IPS-15b (cell line): ENCODE data around the gene NALCN.

Experiments used
- H3K27me3 ChIP-seq: one replicate; pipeline ENCODE4 v1.6.1; 2013; ENCODE audit warnings: low read length; ENCODE audit not compliant: control insufficient read depth, insufficient read depth
- H3K36me3 ChIP-seq: one replicate; pipeline ENCODE4 v1.6.1; 2013; ENCODE audit warnings: low read length; ENCODE audit not compliant: control insufficient read depth, insufficient read depth
- H3K4me1 ChIP-seq: one replicate; pipeline ENCODE4 v1.6.1; 2013; ENCODE audit warnings: mild to moderate bottlenecking, low read length; ENCODE audit not compliant: control insufficient read depth, insufficient read depth
- H3K4me3 ChIP-seq: one replicate; pipeline ENCODE4 v1.5.1; 2013; ENCODE audit warnings: low read depth, low read length
- H3K9ac ChIP-seq: one replicate; pipeline ENCODE4 v1.6.1; 2013; ENCODE audit warnings: low read depth, mild to moderate bottlenecking, low read length
- H3K9me3 ChIP-seq: one replicate; pipeline ENCODE4 v1.6.1; 2013; ENCODE audit warnings: mild to moderate bottlenecking, low read length; ENCODE audit not compliant: control insufficient read depth, insufficient read depth

NALCN gene

DNA sequence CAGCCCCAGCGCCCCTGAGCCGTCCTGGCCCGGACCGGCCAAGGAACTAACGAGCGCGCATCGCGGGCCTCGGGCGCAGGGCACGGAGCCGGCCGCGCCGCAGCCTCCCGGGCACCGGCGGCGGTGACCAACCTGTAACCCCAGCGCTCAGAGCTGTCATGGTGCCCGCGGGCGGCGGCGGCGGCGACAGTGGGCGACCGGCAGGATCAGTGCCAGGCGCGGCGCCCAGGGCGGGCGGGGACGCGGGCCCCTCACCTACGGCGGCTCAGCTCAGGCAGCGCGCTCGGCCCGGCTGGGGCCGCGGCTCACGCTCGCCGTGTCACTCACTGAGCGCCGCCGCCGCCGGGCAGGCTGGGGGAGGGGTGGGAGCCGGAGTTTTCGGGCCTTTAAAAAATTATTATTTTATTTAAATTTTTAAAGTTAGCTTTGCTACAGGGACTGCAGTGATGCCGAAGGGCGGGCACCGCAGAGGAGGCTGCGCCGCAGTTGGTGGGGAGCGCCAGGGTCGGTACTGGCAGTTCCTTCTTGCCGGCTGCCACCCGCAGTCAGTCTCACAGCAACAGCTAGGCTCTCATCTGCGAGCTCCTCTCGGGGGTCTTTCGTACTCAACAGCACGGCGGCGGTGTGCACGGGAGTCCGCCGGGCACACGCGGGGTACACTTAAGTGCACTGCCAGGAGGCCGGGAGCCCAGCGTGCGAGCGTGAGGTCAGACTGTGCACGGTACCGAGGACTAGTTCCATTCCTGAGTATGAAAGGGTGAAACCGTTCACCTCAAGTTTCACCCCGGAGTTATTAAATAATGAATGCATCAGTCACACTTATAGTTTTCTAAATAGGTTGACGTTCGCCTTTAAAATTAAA, at the start of gene NALCN:
Gene NALCN (minus strand): TSS at position 328 of the 862 bp plus-strand sequence. CDS start 17,382 bp downstream, outside the sequence.
- Histone ChIP-seq H3K36me3 (no peaks in the 10 kb centered on the region), H3K4me1 (no peaks in the 10 kb centered on the region), H3K4me3 (peak within 1 kb of the TSS; percentile 59), H3K27me3 (peaks cover 27% of the 10 kb centered on the region), H3K9me3 (no peaks in the 10 kb centered on the region), H3K9ac (no peak within 1 kb of the TSS)

DNA sequence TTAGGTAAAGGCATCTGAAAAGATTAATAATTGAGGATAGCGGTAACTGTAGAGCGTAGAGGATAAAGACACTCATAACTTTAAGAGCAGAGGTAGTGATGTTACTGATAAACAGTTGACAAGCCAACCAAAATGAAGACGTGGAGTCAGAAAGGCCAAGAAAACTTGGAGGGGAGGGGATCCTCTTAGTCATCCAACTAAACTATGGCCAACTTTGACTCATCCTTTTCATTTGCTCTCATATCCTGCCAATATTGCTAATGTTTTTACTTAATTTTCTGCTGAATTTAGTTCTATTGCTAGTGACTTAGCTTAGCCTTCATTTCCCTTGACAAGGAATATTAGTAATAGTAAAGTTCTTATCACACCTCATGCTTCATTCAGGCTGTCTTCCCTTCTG, 49.6 kb upstream of the NALCN start:
- no peaks in the 10 kb centered on the region for H3K36me3 ChIP-seq
- H3K9me3 ChIP-seq: no peaks in the 10 kb centered on the region
- H3K4me3 ChIP-seq: no peak overlapping the region
- H3K27me3 ChIP-seq: no peaks in the 10 kb centered on the region
- no peaks in the 10 kb centered on the region for H3K4me1 ChIP-seq
- H3K9ac ChIP-seq: no peak overlapping the region

DNA sequence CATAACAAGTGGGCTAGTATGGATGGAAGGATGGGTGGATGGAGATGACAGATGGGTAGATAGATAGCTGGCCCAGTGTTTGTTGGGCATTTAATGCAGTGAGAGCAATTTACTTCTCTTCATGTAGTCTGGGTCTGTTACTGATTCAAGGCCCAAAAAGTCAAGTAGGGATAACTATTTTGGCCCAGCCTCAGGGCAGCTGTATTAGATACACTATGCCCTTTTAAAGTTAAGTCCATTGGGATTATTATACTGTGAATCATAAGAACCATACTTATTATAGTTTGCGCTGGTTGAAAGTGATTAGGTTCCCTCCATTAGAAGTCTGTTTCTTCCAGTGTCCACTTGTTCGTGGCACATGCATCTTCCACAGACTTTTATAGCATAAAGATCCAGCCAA, 40.9 kb upstream of the NALCN start:
- Histone ChIP-seq H3K9me3 (no peaks in the 10 kb centered on the region), H3K36me3 (no peaks in the 10 kb centered on the region), H3K27me3 (peaks cover 3% of the 10 kb centered on the region), H3K4me3 (no peak overlapping the region), H3K4me1 (no peaks in the 10 kb centered on the region), H3K9ac (no peak overlapping the region)

DNA sequence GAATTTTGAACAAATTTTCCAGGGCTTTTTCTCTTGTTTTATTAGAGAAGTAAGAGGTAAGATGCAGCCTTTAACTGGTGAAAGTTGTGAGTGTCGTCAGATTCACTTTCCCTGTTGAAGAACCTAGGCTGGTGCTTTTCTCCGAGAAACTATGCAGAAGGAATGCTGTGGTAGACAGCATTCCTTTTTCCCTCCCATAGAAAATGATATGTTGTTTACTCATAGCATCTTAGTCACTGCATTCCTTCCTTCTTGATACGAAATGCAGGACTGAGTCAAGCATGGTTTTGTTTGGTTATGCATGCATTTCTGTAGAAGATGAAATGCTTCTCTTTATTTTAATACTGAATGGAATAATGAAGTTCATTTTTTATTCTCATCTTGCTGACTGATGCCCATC, 39.6 kb upstream of the NALCN start:
- Histone ChIP-seq H3K36me3 (no peaks in the 10 kb centered on the region), H3K27me3 (peaks cover 3% of the 10 kb centered on the region), H3K9me3 (no peaks in the 10 kb centered on the region), H3K4me1 (peaks cover under 1% of the 10 kb centered on the region), H3K9ac (no peak overlapping the region), H3K4me3 (no peak overlapping the region)

DNA sequence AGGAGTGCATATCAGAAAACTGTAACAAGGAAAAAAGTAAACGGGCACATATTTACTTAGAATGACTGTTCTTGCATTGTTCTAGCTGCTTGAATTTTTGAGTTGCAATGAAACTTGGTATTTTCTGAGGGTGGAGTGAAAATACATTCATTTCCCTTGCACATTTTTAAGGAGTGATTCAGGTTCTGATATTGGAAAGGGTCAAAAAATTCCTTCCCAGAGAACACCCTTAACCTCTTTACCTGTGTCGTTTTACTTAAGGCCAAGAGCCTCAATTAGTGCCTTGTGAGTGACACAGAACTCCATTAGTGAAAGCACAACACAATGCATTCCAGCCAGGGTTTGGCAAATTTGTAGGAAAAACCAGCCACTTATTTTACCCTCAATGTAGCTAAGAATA, 38.5 kb upstream of the NALCN start:
- Histone ChIP-seq H3K9me3 (no peaks in the 10 kb centered on the region), H3K4me1 (peaks cover 11% of the 10 kb centered on the region), H3K36me3 (no peaks in the 10 kb centered on the region), H3K27me3 (peaks cover 3% of the 10 kb centered on the region), H3K4me3 (no peak overlapping the region), H3K9ac (no peak overlapping the region)

DNA sequence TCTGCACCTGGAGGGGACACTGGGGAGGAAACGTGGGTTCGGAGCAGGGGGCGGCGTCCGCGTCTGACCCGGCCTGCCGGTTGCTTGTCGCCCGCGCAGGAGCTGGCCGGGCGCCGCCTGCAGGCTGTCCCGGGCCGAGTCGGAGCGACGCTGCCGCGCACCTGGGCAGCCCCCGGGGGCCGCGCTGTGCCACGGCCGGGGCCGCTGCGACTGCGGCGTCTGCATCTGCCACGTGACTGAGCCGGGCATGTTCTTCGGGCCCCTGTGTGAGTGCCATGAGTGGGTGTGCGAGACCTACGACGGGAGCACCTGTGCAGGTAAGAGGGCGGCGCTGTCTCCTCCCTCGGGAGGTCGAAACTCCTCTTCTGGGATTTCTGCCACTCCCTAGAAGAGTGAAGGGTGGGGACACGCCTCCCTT, 37.5 kb upstream of the NALCN start:
- no peak overlapping the region for H3K9ac ChIP-seq
- peak overlapping the region; percentile 47 for H3K4me3 ChIP-seq
- H3K36me3 ChIP-seq: no peaks in the 10 kb centered on the region
- H3K27me3 ChIP-seq: peaks cover 3% of the 10 kb centered on the region
- no peaks in the 10 kb centered on the region for H3K9me3 ChIP-seq
- peaks cover 11% of the 10 kb centered on the region for H3K4me1 ChIP-seq

DNA sequence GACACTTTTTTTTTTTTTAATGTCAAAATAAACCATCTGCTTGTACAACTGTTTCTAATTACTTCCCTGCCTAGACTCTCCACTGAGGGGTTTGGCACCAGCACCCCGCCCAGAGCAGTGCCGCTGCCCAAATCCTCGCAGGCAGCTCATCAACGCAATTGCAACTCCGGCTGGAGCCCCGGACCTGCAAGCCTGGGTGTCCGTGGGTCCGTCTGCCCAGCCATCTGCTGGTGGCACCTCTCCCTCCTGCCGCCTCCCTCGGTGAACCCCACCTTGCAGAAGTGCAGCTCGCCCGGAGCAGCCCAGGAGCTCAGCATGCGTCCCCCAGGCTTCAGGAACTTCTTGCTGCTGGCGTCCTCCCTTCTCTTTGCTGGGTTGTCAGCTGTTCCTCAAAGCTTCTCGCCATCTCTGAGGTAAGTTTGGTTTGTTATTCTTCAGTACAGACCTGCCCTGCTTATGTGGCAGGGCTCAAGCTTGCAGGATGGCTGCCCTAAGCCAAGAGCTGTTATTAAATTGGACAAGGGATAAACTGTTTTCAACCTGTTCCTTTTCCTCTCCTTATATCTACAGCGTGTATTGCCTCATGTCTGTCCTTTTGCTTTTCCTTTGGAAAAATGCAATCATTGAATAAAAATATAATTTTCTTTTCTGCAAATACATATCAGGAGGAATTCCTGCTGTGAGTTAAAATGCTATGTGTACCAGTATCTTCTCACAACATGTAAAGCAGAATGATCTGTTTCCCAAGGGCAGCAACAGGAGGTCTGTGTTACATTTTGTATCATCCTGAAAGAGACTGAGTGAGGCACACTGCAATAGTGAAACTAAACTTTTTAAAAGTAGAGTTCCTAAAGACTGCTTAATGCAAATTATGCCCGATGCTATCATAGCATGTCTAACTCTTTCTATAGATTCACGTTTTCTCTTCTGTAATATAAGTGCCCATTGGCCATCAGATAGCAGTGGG, 36.5 kb upstream of the NALCN start, which contains the start of gene ITGBL1:
Gene ITGBL1 (plus strand): TSS at position 157 of the 967 bp plus-strand sequence. CDS start 159 bp downstream, at position 316.
- Histone ChIP-seq H3K36me3 (no peaks in the 10 kb centered on the region), H3K9ac (no peak within 1 kb of the TSS), H3K27me3 (peaks cover 3% of the 10 kb centered on the region), H3K4me1 (peaks cover 11% of the 10 kb centered on the region), H3K9me3 (no peaks in the 10 kb centered on the region), H3K4me3 (peak within 1 kb of the TSS; percentile 27)

DNA sequence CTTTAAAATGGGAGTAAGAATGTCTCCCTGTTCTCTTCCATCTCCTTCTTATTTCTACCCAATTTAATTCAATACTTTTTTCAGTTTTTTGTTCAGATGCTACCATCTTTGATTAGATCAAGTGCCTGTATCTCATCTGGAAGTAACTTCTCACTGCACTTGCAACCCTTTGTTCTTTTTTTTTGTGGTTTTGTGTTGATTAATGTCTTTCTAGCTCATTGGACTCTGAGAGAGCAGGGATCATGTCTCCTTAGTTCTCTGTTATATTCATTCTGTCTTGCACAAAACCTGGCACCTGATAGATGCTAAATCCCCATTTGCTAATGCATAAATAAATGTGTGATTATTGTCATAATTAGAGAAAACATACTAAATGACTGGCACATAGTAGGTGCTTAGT, 35.3 kb upstream of the NALCN start:
- Histone ChIP-seq H3K4me1 (peaks cover 11% of the 10 kb centered on the region), H3K9ac (no peak overlapping the region), H3K4me3 (no peak overlapping the region), H3K27me3 (peaks cover 3% of the 10 kb centered on the region), H3K9me3 (no peaks in the 10 kb centered on the region), H3K36me3 (no peaks in the 10 kb centered on the region)

DNA sequence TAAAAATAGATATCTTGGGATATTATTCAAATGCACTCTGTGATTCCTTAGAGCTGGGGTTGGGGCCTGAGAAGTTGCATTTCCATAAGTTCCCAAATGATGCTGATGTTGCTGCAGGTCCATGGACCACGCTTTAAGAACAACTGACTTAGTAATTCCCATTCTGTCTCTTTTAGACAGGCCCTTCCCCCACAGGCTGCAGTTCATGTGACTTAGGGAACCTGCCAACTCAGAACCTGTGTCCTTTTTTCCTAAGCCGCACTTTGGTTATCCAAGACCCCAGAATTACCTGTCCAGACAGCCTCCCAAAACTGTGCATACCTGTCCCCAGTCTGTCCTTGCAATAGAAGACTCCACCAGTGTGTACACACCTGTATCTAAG, 34.4 kb upstream of the NALCN start:
- peaks cover 11% of the 10 kb centered on the region for H3K4me1 ChIP-seq
- no peak overlapping the region for H3K4me3 ChIP-seq
- H3K27me3 ChIP-seq: peaks cover 3% of the 10 kb centered on the region
- H3K9me3 ChIP-seq: no peaks in the 10 kb centered on the region
- H3K9ac ChIP-seq: no peak overlapping the region
- no peaks in the 10 kb centered on the region for H3K36me3 ChIP-seq

DNA sequence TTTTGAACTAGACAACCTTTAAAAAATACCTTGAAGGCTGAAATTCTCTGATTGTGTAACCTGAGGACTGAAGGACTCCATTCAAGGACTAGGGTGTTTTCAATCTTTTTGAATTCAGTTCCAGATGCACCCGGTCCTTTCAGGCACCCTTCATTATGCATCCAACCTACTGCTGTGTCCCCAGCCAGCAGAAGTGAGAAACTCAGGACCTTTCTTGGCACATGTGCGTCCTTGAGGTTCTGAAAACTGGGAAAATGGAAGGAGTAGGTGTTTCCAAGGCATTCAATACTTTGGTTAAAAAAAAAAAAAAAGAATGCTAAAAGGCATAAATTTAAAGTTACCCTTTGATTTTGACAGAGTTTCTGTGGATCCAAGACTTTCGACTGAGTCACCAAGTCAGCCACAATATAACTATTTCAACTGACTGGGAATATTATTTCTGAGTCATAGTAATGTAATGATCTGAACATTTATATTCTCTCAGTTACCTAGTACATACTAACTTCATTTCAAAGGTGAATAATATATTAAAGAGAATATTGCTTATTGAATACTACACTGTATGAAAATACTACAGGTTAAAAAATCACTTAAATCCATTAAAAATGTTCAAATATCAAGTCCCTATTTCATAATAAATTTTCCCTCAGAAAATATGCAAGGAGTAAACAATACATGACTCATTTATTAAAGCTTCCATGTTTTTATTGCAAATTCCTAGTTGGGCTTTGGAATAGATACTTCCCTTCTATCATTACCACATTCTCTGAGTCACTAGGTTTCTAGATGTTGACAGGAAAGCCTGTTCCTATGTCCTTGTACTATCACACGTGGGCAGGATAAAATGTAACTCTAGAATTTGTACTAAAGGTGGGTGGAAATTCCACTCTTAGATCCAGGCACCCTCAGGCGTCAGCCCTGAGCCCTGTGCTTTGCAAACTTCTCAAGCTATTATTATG, 33.8 kb upstream of the NALCN start:
- no peaks in the 10 kb centered on the region for H3K9me3 ChIP-seq
- H3K27me3 ChIP-seq: peaks cover 3% of the 10 kb centered on the region
- no peak overlapping the region for H3K4me3 ChIP-seq
- H3K36me3 ChIP-seq: no peaks in the 10 kb centered on the region
- peaks cover 11% of the 10 kb centered on the region for H3K4me1 ChIP-seq
- no peak overlapping the region for H3K9ac ChIP-seq

DNA sequence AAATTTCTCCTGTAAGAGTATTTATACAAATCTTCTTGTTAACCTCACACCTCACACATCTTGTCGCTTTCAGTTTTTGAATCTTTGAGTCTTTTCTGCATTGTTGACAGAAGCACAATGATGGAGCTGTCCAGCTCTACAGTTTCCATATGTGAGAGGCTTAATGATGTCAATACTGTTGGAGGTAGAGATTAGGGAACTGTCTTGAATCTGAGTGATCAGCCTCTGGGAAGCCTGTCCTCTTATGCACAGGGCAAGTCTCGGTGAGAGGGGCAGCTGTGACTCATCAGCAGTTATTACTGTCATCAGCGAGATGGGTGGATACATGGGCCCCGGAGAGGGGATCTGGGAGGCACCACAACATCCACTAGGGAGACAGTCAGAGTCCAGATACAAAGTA, 31.5 kb upstream of the NALCN start:
- Histone ChIP-seq H3K9me3 (no peaks in the 10 kb centered on the region), H3K27me3 (no peaks in the 10 kb centered on the region), H3K9ac (no peak overlapping the region), H3K36me3 (no peaks in the 10 kb centered on the region), H3K4me1 (peaks cover 11% of the 10 kb centered on the region), H3K4me3 (no peak overlapping the region)
